ENCODE data around the gene CCDC43.
"Not testable (repeated sequence)": the region's sequence is repeated elsewhere in the genome, so short reads cannot be mapped to it uniquely, and the experiment has no call there.

Gene CCDC43

DNA sequence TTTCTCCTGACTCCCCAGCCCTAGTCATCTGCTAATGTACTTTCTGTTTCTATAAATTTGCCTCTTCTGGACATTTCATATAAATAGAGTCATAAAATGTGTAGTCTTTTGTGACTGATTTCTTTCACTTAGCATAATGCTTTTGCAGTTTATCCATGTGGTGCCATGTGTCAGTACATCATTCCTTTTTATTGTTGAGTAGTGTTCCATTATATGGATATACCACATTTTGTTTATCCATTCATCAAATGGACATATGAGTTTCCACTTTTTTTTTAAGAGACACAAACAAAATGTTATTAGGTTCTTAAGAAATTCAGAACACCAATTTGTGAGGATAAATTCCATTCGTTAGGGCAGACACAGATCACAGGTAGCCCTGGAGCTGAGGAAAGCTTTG, 29.9 kb upstream of the CCDC43 start:
- DNase-seq (ENCODE audit: low read depth): no peak
- H3K4me3 ChIP-seq (ENCODE audit: low read depth, low read length): no peak overlapping the region
- TF ChIP-seq, protein P1, sequence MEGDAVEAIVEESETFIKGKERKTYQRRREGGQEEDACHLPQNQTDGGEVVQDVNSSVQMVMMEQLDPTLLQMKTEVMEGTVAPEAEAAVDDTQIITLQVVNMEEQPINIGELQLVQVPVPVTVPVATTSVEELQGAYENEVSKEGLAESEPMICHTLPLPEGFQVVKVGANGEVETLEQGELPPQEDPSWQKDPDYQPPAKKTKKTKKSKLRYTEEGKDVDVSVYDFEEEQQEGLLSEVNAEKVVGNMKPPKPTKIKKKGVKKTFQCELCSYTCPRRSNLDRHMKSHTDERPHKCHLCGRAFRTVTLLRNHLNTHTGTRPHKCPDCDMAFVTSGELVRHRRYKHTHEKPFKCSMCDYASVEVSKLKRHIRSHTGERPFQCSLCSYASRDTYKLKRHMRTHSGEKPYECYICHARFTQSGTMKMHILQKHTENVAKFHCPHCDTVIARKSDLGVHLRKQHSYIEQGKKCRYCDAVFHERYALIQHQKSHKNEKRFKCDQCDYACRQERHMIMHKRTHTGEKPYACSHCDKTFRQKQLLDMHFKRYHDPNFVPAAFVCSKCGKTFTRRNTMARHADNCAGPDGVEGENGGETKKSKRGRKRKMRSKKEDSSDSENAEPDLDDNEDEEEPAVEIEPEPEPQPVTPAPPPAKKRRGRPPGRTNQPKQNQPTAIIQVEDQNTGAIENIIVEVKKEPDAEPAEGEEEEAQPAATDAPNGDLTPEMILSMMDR (IDR thresholded peaks at IDR 0.05; ENCODE audit: low read depth, low read length, missing control alignments): no peak

DNA sequence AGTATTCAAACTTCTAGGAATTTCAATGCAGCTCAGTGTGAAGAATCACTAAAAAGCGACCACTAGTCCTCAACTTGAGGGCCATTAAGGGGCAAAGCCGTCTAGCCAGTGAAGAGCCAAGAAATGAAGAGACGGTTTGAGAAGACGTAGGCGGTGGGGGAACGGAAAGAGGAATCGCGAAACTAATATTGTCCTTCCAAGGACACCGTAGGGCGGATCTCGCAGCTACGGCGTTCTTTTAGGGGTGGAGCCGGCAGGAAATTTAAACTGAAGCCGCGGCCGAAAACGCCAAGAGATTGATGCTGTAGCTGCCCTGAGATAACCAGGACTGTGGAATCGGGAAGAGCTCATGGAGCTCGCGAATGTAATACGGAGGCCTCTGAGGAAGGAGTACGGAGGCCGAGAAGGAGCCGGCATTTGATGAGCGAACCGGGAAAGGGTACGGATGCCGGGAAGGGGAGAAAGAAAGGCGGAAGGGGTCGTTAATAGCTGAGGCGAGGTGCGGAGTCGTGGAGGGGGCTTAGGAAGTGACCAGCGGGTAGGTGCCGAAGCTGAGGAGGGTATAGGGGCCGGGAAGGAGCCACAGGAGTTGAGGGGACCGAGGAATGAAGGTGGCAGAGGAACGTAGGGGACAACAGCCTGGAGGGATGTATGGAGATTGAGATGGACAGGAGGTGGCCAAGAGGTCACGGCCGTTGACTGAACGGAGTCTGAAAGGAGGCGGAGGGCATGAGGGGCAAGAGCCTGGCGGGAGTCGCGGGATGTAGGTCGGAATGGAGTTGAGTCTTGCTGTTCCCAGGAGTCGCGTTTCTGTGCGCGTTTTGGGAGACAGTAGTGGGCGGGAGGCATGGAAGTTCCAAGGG, 19.1 kb upstream of the CCDC43 start, which contains the start of gene DBF4B:
TSS of gene DBF4B (plus strand) at position 265 of the 863 bp plus-strand sequence. CDS start at position 421, 156 bp downstream.
- peak within 1 kb of the TSS; percentile 68 for H3K4me3 ChIP-seq (ENCODE audit: low read depth, low read length)
- TF ChIP-seq, protein P1 (IDR thresholded peaks at IDR 0.05; ENCODE audit: low read depth, low read length, missing control alignments): no peak
- peak; percentile 82 for DNase-seq (ENCODE audit: low read depth)

DNA sequence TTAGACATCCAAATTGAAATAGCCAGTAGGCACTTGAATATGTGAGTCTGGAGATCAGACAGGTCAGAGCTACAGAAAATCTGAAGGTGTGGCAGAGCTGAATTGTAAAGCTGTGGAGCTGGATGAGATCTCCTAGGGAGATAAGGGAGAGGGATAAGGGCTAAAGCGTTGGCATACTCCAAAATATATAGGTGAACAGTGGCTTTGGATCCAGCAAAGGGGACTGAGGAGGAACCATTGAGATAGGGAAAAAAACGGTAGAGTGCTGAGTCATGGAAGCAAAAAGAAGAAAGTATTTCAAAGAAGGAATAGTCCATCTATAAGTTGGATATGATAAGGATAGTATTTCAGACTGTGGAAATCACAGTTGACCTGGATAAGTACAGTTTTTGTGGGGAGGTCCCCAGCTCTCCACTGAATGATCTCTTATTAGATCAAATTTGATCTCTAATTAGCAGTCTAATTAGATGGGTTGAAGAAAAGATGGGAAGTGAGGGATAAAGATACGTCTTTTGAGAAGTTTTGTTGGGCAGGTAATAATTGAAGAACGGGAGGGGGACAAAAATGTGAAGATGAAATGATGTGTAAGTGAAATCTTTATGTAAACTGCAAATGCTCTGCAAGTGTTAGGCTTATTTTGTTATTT, 18.3 kb upstream of the CCDC43 start:
- DNase-seq (ENCODE audit: low read depth): no peak
- TF ChIP-seq, protein P1 (IDR thresholded peaks at IDR 0.05; ENCODE audit: low read depth, low read length, missing control alignments): no peak

DNA sequence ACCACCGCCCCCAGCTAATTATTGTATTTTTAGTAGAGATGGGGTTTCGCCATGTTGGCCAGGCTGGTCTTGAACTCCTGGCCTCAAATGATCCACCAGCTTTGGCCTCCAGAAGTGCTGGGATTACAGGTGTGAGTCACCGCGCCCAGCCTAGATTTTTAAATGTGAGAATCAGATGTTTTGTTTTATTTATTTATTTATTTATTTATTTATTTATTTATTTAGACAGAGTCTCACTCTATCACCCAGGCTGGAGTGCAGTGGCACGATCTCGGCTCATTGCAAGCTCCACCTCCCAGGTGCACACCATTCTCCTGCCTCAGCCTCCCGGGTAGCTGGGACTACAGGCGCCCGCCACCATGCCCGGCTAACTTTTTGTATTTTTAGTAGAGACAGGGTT, 10.7 kb upstream of the CCDC43 start:
- DNase-seq (ENCODE audit: low read depth); H3K4me3 ChIP-seq (ENCODE audit: low read depth, low read length): not testable (repeated sequence)

More for the DNA sequence above, 18.3 kb upstream of the CCDC43 start:
- peak overlapping the region; percentile 68 for H3K4me3 ChIP-seq (ENCODE audit: low read depth, low read length)

DNA sequence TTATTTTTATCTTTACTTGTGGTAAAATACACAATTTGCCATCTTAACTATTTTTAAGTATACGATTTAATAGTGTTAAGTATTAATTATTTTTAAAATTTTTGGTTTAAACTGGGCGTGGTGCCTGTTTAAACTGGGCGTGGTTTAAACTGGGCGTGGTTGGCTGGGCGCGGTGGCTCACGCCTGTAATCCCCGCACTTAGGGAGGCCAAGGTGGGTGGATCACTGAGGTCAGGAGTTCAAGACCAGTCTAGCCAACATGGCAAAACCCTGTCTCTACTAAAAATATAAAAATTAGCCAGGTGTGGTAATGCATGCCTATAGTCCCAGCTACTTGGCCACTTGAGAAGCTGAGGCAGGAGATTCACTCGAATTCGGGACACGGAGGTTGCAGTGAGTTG, 4.0 kb upstream of the CCDC43 start:
- H3K4me3 ChIP-seq (ENCODE audit: low read depth, low read length): no peak overlapping the region
- TF ChIP-seq, protein P1 (IDR thresholded peaks at IDR 0.05; ENCODE audit: low read depth, low read length, missing control alignments): no peak
- DNase-seq (ENCODE audit: low read depth): no peak

DNA sequence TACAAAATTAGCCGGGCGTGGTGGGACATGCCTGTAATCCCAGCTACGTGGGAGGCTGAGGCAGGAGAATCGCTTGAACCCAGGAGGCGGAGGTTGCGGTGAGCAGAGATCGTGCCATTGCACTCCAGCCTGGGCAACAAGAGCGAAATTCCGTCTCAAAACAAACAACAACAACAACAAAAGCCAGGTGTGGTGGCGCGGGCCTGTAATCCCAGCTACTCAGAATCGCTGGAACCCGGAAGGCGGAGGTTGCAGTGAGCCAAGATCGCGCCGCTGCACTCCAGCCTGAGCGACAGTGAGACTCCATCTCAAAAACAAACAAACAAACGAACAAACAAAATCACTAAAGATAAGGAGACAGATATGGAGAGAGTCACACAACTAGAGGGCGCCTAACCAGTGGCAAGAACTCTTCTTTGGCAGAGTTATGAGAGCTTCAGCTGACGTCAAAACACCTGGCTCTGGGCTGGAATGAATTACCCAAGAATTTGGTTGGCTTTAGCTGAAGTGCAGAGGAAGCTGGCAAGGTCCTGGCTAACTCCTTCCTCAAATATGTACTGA, 1.2 kb upstream of the CCDC43 start:
- not testable (repeated sequence) for DNase-seq (ENCODE audit: low read depth); H3K4me3 ChIP-seq (ENCODE audit: low read depth, low read length)
- TF ChIP-seq, protein P1 (IDR thresholded peaks at IDR 0.05; ENCODE audit: low read depth, low read length, missing control alignments): peak; percentile 46
